ENCODE data around the gene TMEM263. TPM values are rescaled to one million over a fixed set of nuclear protein-coding genes. Genes with fewer than 3 reads are reported as not detected.
A peak's percentile ranks its signal among the peaks of the same experiment; 100 is the strongest.

The TMEM263 gene
- total RNA-seq, 1 experiment from 2014 or later = 31.3 TPM

GRCh38 chr12:106955377-106956047, at the start of gene TMEM263 (continued):
- TF ChIP-seq REST (IDR thresholded peaks at IDR 0.05; ENCODE audit: low read depth) (no peak), POLR2AphosphoS5 (IDR thresholded peaks at IDR 0.05; ENCODE audit: low read depth, low read length) (peak; percentile 96), RAD21 (IDR thresholded peaks at IDR 0.05; ENCODE audit: low read depth) (no peak)

- Histone ChIP-seq H2AFZ (ENCODE audit: low read depth, low read length, poor library complexity, severe bottlenecking) (no peak overlapping the region), H4K20me1 (ENCODE audit: insufficient read depth) (no peaks in the 10 kb centered on the region), H3K79me2 (ENCODE audit: insufficient read depth, low read length) (no peaks in the 10 kb centered on the region), H3K9ac (ENCODE audit: low read length) (no peak overlapping the region), H3K4me2 (ENCODE audit: low read length) (no peak overlapping the region), H3K36me3 (ENCODE audit: control insufficient read depth in 1 of 2, insufficient read depth in 2 of 2, low read length in 2 of 2) (no peaks in the 10 kb centered on the region), H3K27me3 (ENCODE audit: insufficient read depth, low read length) (no peaks in the 10 kb centered on the region), H3K4me3 (replicated peaks in 1 of 2; ENCODE audit: low read depth in 1 of 2, low read length in 2 of 2) (no peak overlapping the region), H3K9me2 (ENCODE audit: insufficient read depth) (no peaks in the 10 kb centered on the region), H3K27ac (ENCODE audit: low read depth, low read length) (no peak overlapping the region), H3K4me1 (ENCODE audit: control insufficient read depth in 1 of 2, insufficient read depth in 2 of 2, low read length in 2 of 2) (peaks cover 0 to 9% of the 10 kb centered on the region in 2 experiments; a peak in 2 of 4 replicates), H3K9me3 (ENCODE audit: control insufficient read depth in 1 of 2, insufficient read depth in 1 of 2, low read depth in 1 of 2, low read length in 2 of 2) (no peaks in the 10 kb centered on the region)
- no peak for ATAC-seq
- TF ChIP-seq EGR1 (IDR thresholded peaks at IDR 0.05; ENCODE audit: low read depth) (no peak), SIN3A (IDR thresholded peaks at IDR 0.05; ENCODE audit: low read depth) (no peak), CBX3 (IDR thresholded peaks at IDR 0.05; ENCODE audit: low read depth) (no peak), MAX (IDR thresholded peaks at IDR 0.05) (no peak), YY1 (IDR thresholded peaks at IDR 0.05; ENCODE audit: extremely low read depth, insufficient replicate concordance, low read depth, low read length) (no peak), CTCF (IDR thresholded peaks at IDR 0.05 in 2 of 3, conservative IDR thresholded peaks at IDR 0.05 in 1 of 3; ENCODE audit: borderline replicate concordance in 1 of 3, insufficient read depth in 1 of 3, low read depth in 2 of 3, low read length in 2 of 3) (no peak)
- no TSS peak for BruUV-seq (replicated peaks)
- intact Hi-C loops (cut with micrococcal nuclease) = no loop called here
- DNase-seq (ENCODE audit: low read depth, low spot score) = no peak
- CTCF ChIA-PET = interaction anchor here (1.1 kb wide), 1 partner anchor 549 kb away, joined by 3 read pairs; the partner anchor contains the start of gene POLR3B
- RAD21 ChIA-PET (ENCODE audit: low non-redundant PET in 1 of 2, low total read pairs in 2 of 2, uncharacterized antibody in 2 of 2, unreplicated experiment in 2 of 2) = no interaction called here
- POLR2A ChIA-PET = no interaction called here
Measured at GRCh38 chr12:106906715-106907114, 49.0 kb upstream of the TMEM263 start.
